HG03064 (cell line): ENCODE data around the gene ENPEP.
"Not testable (repeated sequence)": the region's sequence is repeated elsewhere in the genome, so short reads cannot be mapped to it uniquely, and the experiment has no call there.

ENCODE experiments used
- ATAC-seq: cut with Tn5 transposase; IDR thresholded peaks from one replicate; pipeline ENCODE4 v1.9.1; 2021; ENCODE audit warnings: low read depth; ENCODE audit not compliant: unreplicated experiment

Gene ENPEP

GRCh38 chr4:110484767-110485166 is 8.8 kb downstream of the ENPEP start:
- ATAC-seq = no peak

GRCh38 chr4:110485452-110485851 is 9.5 kb downstream of the ENPEP start:
- ATAC-seq = no peak

GRCh38 chr4:110486256-110486655 is 10.3 kb downstream of the ENPEP start:
- ATAC-seq = no peak

GRCh38 chr4:110486850-110487249 is 10.9 kb downstream of the ENPEP start:
- ATAC-seq = not testable (repeated sequence)

- no peak for ATAC-seq
These were observed 11.9 kb downstream of the ENPEP start for GRCh38 chr4:110487873-110488272.

GRCh38 chr4:110489901-110490508 is 14.1 kb downstream of the ENPEP start:
- no peak for ATAC-seq

- ATAC-seq = no peak
These were observed 16.6 kb downstream of the ENPEP start for GRCh38 chr4:110492522-110492921.

GRCh38 chr4:110493520-110493919 is 17.6 kb downstream of the ENPEP start:
- no peak for ATAC-seq

GRCh38 chr4:110498420-110498819 is 22.5 kb downstream of the ENPEP start:
- no peak for ATAC-seq

- no peak for ATAC-seq
These were observed 23.2 kb downstream of the ENPEP start for GRCh38 chr4:110499126-110499525.

- ATAC-seq = no peak
These were observed 25.9 kb downstream of the ENPEP start for GRCh38 chr4:110501826-110502225.

GRCh38 chr4:110503270-110504083 is 27.5 kb downstream of the ENPEP start:
- ATAC-seq = no peak

- ATAC-seq = no peak
These were observed 28.1 kb downstream of the ENPEP start for GRCh38 chr4:110504084-110504435.

- ATAC-seq = no peak
These were observed 29.5 kb downstream of the ENPEP start for GRCh38 chr4:110505440-110505839.

- ATAC-seq = no peak
These were observed 33.1 kb downstream of the ENPEP start for GRCh38 chr4:110508827-110509710.

- no peak for ATAC-seq
These were observed 34.3 kb downstream of the ENPEP start for GRCh38 chr4:110510277-110510676.

GRCh38 chr4:110510955-110511544 is 35.1 kb downstream of the ENPEP start:
- no peak for ATAC-seq

- no peak for ATAC-seq
These were observed 36.9 kb downstream of the ENPEP start for GRCh38 chr4:110512901-110513300.

GRCh38 chr4:110514889-110515479 is 39.0 kb downstream of the ENPEP start:
- ATAC-seq = no peak

GRCh38 chr4:110515676-110516075 is 39.7 kb downstream of the ENPEP start:
- ATAC-seq = no peak
